Right renal pelvis (tissue), 4 donors: ENCODE data around the gene FIGNL1. TPM values are rescaled to one million over a fixed set of nuclear protein-coding genes. Genes with fewer than 3 reads are reported as not detected.

Experiments used
- DNase-seq, 4 donors: peaks; one replicate each; pipeline ENCODE4 v3.0.0-alpha.2; 2013; ENCODE audit warnings: low read depth in 4 of 4, low spot score in 3 of 4, missing footprints in 1 of 4
- polyA plus RNA-seq, 4 donors: library from polyadenylated mRNA; unstranded; fragments of 120-200 nt; gene quantifications; one replicate each; pipeline ENCODE4 v1.2.1, GENCODE V29; 2013; ENCODE audit not compliant: insufficient read length in 4 of 4

The FIGNL1 gene
- polyA plus RNA-seq, 4 donors, result 25.0 to 31.0 (median 29.4) TPM

GRCh38 chr7:50399635-50400034, 50.5 kb downstream of the FIGNL1 start:
- DNase-seq, result no peak

GRCh38 chr7:50399206-50399605, 50.9 kb downstream of the FIGNL1 start:
- DNase-seq, result no peak

- no peak for DNase-seq
Observed at GRCh38 chr7:50397971-50398324, 52.2 kb downstream of the FIGNL1 start.

GRCh38 chr7:50397320-50397970, 52.7 kb downstream of the FIGNL1 start:
- DNase-seq, result no peak

GRCh38 chr7:50396856-50397255, 53.3 kb downstream of the FIGNL1 start:
- no peak for DNase-seq

GRCh38 chr7:50394315-50394714, 55.8 kb downstream of the FIGNL1 start:
- DNase-seq, result no peak

Other genes starting within 250 kb of the FIGNL1 start
- gene IKZF1, start 145.6 kb downstream of the FIGNL1 start, polyA plus RNA-seq, result 1 to 10 TPM; 1.3 to 1.9 (median 1.5) TPM
- 100 to 1,000 TPM in 1 of 4 donors, 10 to 100 TPM in 3; 83.2 to 113 (median 84.9) TPM for gene DDC, start 115.1 kb upstream of the FIGNL1 start, polyA plus RNA-seq